Kidney capillary endothelial cell (primary cell): ENCODE data around the gene MPC1.
"Not testable (repeated sequence)": the region's sequence is repeated elsewhere in the genome, so short reads cannot be mapped to it uniquely, and the experiment has no call there.

Experiments
- DNase-seq: peaks from one replicate; pipeline ENCODE4 v3.0.0-alpha.2; 2018; ENCODE audit warnings: low spot score

Gene MPC1

DNA sequence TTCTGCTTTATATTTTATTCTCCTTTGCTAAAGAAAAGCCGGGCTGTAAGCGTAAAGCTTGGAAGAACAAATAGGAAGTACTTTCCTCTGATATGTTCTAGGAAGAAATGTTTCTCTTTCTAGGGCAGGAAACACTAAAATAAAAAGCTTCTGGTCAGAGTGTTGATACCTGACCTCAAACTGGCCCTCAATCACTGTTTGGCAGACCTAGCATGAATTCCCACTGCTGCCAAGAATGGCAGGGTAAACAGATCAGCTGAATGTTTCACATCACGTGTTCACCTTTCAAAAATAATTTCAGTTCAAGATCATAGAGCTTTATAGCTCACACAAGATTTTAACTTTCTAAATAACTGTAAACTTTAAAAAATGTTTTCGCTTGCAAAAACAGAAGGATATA, 2.9 kb downstream of the MPC1 start:
- no peak for DNase-seq

DNA sequence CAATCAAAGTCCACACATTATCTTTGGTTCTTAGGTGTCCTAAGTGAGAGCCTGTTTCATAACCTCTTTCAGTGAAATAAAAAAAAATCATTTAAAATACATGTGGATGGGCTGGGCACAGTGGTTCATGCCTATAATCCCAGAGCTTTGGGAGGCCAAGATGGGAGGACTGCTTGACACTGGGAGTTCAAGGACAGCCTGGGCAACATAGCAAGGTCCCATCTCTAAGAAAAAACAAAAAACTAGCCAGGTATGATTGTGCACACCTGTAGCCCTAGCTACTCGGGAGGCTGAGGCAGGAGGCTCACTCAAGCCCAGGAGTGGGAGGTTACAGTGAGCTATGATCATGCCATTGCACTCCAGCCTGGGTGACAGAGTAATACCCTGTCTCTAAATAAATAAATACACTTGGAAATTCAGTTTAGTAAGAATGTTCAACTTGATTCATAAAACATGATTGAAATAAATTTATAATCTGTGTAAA, 3.6 kb downstream of the MPC1 start:
- no peak for DNase-seq

GRCh38 chr6:166377721-166378120, 5.0 kb downstream of the MPC1 start:
- DNase-seq, result no peak

GRCh38 chr6:166375013-166375412, 7.7 kb downstream of the MPC1 start:
- no peak for DNase-seq

- DNase-seq, result no peak
Observed at GRCh38 chr6:166370489-166370888, 12.3 kb downstream of the MPC1 start.

- DNase-seq, result no peak
Observed at GRCh38 chr6:166369782-166370181, 13.0 kb downstream of the MPC1 start.

GRCh38 chr6:166366921-166367320, 15.8 kb downstream of the MPC1 start:
- DNase-seq, result no peak

GRCh38 chr6:166365806-166366205, 16.9 kb downstream of the MPC1 start:
- no peak for DNase-seq

DNA sequence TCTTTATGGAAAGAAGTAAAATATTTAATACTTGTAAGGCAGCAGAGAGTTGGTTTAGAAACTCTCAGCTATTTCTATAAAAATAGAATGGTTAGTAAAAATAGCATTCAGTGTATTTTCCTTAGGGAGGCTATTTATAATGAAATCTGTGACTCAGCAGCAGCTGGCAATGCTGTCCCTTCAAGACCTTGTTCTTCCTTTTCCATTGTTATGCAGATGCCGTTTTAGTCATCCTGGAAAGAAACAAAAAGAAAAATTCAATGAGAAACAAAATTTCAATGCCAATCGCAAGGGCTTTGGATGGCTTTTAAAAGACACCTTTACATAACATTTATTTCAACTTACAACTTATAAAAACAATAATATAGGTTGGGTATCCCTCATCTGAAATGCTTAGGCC, 17.5 kb downstream of the MPC1 start:
- peak; percentile 81 for DNase-seq

- DNase-seq, result no peak
Observed at GRCh38 chr6:166364456-166364855, 18.3 kb downstream of the MPC1 start.

DNA sequence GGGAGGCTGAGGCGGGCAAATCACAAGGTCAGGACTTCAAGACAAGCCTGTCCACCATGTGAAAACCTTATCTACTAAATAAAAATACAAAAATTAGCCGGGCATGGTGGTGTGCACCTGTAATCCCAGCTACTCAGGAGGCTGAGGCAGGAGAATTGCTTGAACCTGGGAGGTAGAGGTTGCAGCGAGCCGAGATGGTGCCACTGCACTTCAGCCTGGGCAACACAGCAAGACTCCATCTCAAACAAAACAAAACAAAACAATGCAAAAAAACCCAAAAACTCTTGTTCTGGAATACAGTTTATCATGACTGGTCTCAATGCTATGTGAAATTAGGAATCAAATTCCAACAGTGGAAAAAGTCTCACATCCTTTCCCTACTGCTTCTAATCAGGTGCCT, 20.3 kb downstream of the MPC1 start:
- not testable (repeated sequence) for DNase-seq

GRCh38 chr6:166361077-166361429, 21.7 kb downstream of the MPC1 start:
- no peak for DNase-seq

DNA sequence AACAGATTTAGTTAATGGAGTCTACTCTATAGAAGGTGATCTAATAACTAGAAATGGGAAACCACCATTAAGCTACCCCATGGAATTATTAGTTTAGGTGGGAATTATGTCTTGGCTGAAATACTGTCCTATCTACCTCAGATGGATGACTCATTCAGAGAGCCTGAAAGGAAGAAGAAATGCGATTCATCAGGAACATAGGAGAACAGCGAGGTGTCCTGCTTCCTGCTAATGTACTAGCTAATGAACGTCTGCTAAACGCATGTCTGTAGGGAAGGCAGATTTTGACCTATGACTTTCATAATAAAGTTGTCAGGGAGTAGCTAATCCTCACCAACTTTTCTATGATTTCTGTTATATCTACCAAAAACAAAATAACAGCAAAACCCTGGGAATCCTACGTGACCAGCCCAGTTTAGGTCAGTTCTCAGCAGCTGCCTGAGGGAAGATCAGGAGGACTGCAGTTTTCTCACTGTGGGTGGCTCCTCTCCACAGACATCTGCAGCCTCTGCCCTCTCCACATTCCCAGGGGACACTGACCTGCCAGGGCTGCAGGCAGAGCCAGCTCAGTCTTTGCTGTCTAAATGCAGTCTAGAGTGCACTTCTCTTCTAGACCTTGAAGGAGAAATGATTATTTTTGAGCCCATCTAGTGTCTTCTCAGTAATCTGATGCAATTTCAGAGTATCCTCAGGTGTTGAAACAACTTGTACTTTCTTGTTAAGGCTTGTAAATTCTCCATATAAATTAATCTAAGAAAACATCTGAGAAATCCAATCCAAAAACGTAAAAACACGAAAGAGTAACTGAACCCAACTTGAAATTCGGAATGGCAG, 22.3 kb downstream of the MPC1 start:
- DNase-seq, result no peak

- no peak for DNase-seq
Observed at GRCh38 chr6:166355552-166355951, 27.2 kb downstream of the MPC1 start.

- no peak for DNase-seq
Observed at GRCh38 chr6:166354965-166355364, 27.8 kb downstream of the MPC1 start.

GRCh38 chr6:166354143-166354542, 28.6 kb downstream of the MPC1 start:
- no peak for DNase-seq

GRCh38 chr6:166353507-166353906, 29.2 kb downstream of the MPC1 start:
- DNase-seq, result no peak

- DNase-seq, result no peak
Observed at GRCh38 chr6:166352923-166353322, 29.8 kb downstream of the MPC1 start.

DNA sequence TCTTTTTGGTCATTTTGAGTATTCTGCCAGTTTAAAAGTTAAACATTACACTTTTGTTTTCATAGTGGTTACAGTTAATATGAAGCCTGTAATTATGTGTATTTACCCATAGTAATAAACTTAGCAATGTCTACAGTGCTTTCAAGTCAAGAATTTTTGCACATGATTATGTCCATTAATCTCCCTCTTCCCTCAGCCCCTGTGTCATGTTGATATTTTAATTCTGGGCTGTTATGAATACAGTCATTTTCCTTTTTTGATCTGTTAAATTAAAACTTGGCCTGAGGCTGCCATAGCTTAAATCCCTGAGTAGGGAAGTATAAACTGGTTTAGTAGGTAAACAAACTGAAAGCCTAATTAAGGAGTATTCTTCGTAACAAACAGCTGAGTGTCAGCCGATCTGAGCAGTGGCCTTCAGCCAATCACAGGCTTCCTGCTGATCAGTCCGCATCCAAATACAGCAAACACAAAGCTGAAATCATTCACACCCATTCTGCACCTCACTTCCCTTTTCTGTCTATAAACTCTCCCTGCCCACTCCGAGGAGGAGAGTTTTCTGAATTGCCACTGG, 30.9 kb downstream of the MPC1 start:
- DNase-seq, result no peak

DNA sequence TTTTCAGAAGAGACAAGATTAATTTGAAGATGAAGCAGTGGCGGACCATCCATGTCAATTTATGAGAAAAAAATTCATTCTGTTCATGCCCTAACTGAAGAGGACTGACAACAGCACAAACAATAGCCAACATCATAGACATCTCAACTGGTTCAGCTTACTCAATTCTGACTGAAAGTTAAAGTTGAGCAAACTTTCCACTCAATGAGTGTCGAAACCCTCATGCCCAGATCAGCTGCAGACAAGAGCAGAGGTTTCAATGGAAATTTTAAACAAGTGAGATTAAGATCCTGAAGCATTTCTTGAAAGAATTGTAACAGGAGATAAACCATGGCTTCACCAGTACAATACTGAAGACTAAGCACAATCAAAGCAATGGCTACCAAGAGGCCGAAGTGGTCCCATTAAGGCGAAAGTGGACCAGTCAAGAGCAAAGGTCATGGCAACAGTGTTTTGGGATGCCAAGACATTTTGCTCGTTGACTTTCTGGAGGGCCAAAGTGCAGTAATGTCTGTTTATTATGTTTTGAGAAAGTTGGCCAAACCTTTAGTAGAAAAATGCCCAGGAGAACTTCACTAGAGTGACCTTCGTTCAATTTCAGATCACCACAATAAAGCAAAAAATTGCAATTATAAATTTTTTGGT, 34.3 kb downstream of the MPC1 start:
- DNase-seq, result no peak

DNA sequence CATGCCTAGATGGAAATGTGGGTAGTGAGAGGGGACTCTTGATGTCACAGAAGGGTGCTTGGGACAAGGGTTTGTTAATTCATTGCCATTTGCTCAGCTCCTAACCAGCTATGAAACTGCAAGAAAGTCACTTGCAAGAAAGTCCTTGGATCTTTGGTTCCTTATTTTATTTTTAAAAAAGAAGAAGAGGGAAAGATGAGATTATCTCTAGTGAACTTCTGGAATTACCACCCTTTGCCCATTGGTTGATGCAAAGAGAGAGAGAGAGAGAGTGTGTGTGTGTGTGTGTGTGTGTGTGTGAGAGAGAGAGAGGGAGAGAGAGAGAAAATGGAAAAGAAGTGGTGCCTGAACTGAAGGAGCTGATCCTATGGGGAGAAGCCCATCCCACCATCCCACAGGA, 35.8 kb downstream of the MPC1 start:
- no peak for DNase-seq

- no peak for DNase-seq
Observed at GRCh38 chr6:166346449-166346848, 36.3 kb downstream of the MPC1 start.

DNA sequence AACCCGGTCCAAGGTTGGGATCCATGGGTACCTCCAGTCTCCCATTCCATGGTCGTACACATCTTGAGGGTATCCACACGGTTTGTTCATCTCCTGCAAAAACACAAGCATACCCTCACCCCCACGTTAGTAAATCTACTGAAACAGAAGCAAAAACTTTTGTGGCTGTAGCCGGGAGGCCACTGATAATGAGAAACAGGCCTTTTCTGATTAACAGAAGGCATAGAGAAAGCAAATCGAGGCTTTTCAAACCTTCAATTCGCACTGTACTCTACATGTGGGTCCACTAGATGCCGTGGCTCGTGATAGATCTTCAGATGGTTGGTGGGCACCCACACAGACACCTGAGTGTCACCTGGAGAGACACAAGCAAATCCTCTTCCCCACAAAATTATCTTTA, 37.1 kb downstream of the MPC1 start:
- not testable (repeated sequence) for DNase-seq
